Measurements from ENCODE around the gene IL11RA. TPM values are rescaled to one million over a fixed set of nuclear protein-coding genes. Genes with fewer than 3 reads are reported as not detected.

Gene IL11RA
- total and polyA plus RNA-seq, 2 donors: 39.5 to 43.9 TPM

DNA sequence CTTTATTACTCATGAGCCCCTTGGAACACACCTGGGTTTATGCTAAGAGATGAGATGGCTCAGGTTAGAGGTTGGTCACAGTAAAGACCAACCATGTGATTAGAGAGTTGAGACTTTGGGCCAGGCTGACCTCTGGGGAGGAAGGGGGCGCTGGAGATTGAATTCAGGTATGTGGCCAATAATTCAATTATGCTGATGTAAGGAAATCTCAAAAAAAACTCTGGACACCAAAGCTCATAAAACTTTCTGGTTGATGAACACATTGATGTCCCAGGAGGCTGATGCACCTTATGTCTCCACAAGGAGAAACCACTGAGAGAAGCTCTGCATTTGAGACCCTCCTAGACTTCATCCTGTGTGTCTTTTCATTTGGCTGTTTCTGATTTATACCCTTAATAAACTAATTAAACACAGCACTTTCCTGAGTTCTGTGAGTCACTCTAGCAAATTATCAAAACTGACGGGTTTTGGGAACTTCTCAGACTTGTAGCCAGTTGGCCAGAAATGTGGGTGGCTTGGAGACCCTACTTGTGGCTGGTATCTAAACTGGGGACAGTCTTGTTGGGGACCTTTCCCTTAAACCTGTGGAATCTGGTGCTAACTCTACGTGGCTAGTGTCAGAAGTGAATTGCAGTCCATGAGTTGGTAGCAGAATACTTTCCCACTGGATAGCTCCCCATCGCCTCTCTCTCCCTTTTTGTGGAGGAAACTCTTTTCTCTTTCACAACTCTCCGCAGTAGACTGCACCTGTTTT lies 18.0 kb downstream of the IL11RA start:
- no peak for DNase-seq (ENCODE audit: extremely low spot score)
- no peak overlapping the region for H3K4me3 ChIP-seq (ENCODE audit: low read depth, low read length)
- no peak overlapping the region for H3K27ac ChIP-seq (ENCODE audit: low read depth)
- no peaks in the 10 kb centered on the region for H3K36me3 ChIP-seq (ENCODE audit: insufficient read depth)
- WGBS: 93% methylated on average over 5 of the region's 5 CpGs
- no peaks in the 10 kb centered on the region for H3K4me1 ChIP-seq (ENCODE audit: insufficient read depth)

DNA sequence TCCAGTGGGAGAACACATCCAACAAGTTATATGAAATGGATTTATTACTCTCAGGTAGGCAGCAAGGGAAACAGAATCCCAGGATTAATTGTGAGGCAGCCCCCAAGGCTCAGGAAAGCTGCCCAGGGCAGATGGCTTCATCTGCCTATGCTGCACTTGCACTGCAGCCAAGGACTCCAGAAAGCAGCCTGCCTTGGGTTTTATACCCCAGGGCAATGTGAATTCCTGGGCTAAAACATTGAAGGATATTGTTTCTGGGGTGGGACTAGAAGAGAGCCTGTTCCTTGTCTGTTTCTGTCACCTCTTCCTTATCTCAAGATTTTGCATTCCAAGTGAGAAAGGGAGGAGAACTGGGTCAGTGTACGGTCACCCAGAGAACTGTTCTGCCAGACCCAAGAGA lies 19.3 kb downstream of the IL11RA start:
- DNase-seq (ENCODE audit: extremely low spot score): no peak
- WGBS: 35% methylated on average over 1 of the region's 1 CpG
- no peaks in the 10 kb centered on the region for H3K4me1 ChIP-seq (ENCODE audit: insufficient read depth)
- no peak overlapping the region for H3K4me3 ChIP-seq (ENCODE audit: low read depth, low read length)
- H3K27ac ChIP-seq (ENCODE audit: low read depth): no peak overlapping the region
- no peaks in the 10 kb centered on the region for H3K36me3 ChIP-seq (ENCODE audit: insufficient read depth)

GRCh38 chr9:34674440-34674839 lies 22.5 kb downstream of the IL11RA start:
- Histone ChIP-seq H3K4me3 (ENCODE audit: low read depth, low read length) (no peak overlapping the region), H3K4me1 (ENCODE audit: insufficient read depth) (no peaks in the 10 kb centered on the region), H3K27ac (ENCODE audit: low read depth) (no peak overlapping the region), H3K36me3 (ENCODE audit: insufficient read depth) (no peaks in the 10 kb centered on the region)
- no peak for DNase-seq (ENCODE audit: extremely low spot score)
- WGBS: 87% methylated on average over 3 of the region's 3 CpGs

DNA sequence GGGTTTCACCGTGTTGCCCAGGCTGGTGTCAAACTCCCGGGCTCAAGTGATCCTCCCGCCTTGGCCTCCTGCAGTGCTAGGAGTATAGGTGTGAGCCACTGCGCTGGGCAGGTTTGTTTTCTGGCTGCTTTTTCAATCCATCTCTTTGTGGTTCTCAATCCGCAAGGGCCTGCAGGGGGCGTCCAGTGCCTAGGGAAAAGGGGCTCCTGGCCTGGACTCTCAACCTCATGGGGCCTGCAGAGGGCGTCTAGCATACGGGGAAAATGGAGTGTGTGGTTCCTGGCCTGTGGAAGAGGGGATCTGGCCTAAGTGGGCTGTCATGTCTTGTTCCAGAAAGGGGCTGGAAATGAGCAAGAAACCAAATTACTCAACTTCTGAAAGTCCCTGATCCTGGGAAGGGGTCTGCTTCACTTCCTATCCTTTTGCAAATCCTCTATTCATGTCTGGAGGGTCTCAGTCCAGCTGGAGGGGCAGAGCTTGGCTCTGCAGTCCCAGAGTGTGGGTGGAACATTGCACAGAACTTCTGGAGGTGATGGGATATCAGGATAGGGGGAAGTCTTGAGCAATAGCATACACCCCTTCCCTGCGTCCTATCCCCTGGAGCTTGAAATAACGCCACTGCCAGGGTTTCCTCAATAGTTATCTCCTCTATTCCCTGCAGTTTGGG lies 23.2 kb downstream of the IL11RA start:
- Histone ChIP-seq H3K36me3 (ENCODE audit: insufficient read depth) (no peaks in the 10 kb centered on the region), H3K4me3 (ENCODE audit: low read depth, low read length) (no peak overlapping the region), H3K4me1 (ENCODE audit: insufficient read depth) (no peaks in the 10 kb centered on the region), H3K27ac (ENCODE audit: low read depth) (no peak overlapping the region)
- DNase-seq (ENCODE audit: extremely low spot score): no peak
- 39% methylated on average over 10 of the region's 10 CpGs for WGBS

DNA sequence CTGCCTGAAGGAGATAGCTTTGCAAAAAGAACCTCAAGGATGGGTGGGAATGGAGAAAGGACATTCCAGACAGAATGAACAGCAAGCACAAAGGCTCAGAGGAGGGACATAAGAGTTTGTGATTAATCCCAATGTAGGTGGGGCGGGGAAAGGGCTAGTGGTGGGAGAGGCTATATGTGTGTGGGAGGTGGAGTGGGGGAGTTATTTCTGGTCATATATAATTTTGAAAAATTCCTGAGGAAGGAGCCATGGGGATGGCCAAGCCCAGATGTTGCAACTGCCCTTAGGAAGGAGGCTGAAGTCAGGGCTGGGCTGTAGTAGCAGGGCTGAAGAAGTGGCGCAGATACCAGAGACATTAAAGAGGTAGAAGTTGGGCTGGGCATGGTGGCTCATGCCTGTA lies 23.9 kb downstream of the IL11RA start:
- Histone ChIP-seq H3K27ac (ENCODE audit: low read depth) (no peak overlapping the region), H3K36me3 (ENCODE audit: insufficient read depth) (no peaks in the 10 kb centered on the region), H3K4me3 (ENCODE audit: low read depth, low read length) (no peak overlapping the region), H3K4me1 (ENCODE audit: insufficient read depth) (no peaks in the 10 kb centered on the region)
- DNase-seq (ENCODE audit: extremely low spot score): no peak
- 100% methylated on average over 2 of the region's 2 CpGs for WGBS

DNA sequence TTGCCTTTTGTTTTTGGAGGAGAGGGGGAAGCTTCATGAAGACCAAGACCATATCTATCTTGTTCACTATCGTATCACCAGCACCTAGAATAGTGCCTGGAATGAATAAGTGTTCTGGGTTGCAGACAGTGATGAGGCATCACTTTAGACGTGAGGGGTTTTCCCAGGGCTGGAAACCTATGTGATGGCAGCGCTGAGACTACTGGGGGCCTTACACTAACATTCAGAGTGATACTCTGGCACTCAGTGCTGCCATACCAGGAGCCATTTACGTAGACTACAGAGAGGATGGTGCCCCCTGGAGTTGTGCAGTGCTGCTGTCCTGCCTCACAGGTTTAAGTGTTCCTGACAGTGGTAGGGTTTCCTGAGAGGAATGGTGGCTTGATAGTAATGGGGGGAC lies 32.2 kb downstream of the IL11RA start:
- Histone ChIP-seq H3K36me3 (ENCODE audit: insufficient read depth) (no peaks in the 10 kb centered on the region), H3K4me3 (ENCODE audit: low read depth, low read length) (no peak overlapping the region), H3K27ac (ENCODE audit: low read depth) (no peak overlapping the region), H3K4me1 (ENCODE audit: insufficient read depth) (no peaks in the 10 kb centered on the region)
- no peak for DNase-seq (ENCODE audit: extremely low spot score)
- WGBS: 90% methylated on average over 4 of the region's 4 CpGs

GRCh38 chr9:34684816-34685215 lies 32.8 kb downstream of the IL11RA start:
- no peak overlapping the region for H3K4me3 ChIP-seq (ENCODE audit: low read depth, low read length)
- H3K36me3 ChIP-seq (ENCODE audit: insufficient read depth): no peaks in the 10 kb centered on the region
- no peak for DNase-seq (ENCODE audit: extremely low spot score)
- no peak overlapping the region for H3K27ac ChIP-seq (ENCODE audit: low read depth)
- 97% methylated on average over 4 of the region's 4 CpGs for WGBS
- H3K4me1 ChIP-seq (ENCODE audit: insufficient read depth): no peaks in the 10 kb centered on the region

GRCh38 chr9:34685591-34685990 lies 33.6 kb downstream of the IL11RA start:
- DNase-seq (ENCODE audit: extremely low spot score): no peak
- Histone ChIP-seq H3K4me1 (ENCODE audit: insufficient read depth) (no peaks in the 10 kb centered on the region), H3K4me3 (ENCODE audit: low read depth, low read length) (no peak overlapping the region), H3K36me3 (ENCODE audit: insufficient read depth) (no peaks in the 10 kb centered on the region), H3K27ac (ENCODE audit: low read depth) (no peak overlapping the region)
- 72% methylated on average over 4 of the region's 4 CpGs for WGBS

DNA sequence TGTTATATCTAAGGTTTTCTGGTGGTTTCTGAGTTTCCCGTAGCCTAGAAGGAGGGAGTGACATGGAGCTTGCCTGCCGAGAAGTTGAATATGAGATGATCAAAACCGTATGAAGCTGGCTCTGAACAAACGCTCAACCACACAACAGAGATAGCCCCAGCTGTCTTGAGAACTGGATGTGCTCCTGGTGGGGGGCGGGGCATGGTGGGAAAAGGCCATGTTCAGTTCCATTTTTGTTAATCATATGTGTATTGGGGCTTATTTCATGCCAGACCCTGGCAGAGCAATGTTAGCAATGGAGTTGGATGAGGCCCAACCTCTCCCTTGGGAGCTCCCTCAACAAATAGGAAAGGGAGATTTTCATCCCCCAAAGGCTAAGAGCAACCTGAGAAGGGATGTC lies 34.2 kb downstream of the IL11RA start:
- H3K36me3 ChIP-seq (ENCODE audit: insufficient read depth): no peaks in the 10 kb centered on the region
- DNase-seq (ENCODE audit: extremely low spot score): no peak
- H3K27ac ChIP-seq (ENCODE audit: low read depth): no peak overlapping the region
- no peaks in the 10 kb centered on the region for H3K4me1 ChIP-seq (ENCODE audit: insufficient read depth)
- H3K4me3 ChIP-seq (ENCODE audit: low read depth, low read length): no peak overlapping the region
- WGBS: 79% methylated on average over 5 of the region's 5 CpGs

- Histone ChIP-seq H3K4me3 (ENCODE audit: low read depth, low read length) (no peak overlapping the region), H3K27ac (ENCODE audit: low read depth) (no peak overlapping the region), H3K36me3 (ENCODE audit: insufficient read depth) (no peaks in the 10 kb centered on the region), H3K4me1 (ENCODE audit: insufficient read depth) (no peaks in the 10 kb centered on the region)
- WGBS: 44% methylated on average over 1 of the region's 1 CpG
- no peak for DNase-seq (ENCODE audit: extremely low spot score)
Measured at GRCh38 chr9:34686732-34687131, 34.7 kb downstream of the IL11RA start.

DNA sequence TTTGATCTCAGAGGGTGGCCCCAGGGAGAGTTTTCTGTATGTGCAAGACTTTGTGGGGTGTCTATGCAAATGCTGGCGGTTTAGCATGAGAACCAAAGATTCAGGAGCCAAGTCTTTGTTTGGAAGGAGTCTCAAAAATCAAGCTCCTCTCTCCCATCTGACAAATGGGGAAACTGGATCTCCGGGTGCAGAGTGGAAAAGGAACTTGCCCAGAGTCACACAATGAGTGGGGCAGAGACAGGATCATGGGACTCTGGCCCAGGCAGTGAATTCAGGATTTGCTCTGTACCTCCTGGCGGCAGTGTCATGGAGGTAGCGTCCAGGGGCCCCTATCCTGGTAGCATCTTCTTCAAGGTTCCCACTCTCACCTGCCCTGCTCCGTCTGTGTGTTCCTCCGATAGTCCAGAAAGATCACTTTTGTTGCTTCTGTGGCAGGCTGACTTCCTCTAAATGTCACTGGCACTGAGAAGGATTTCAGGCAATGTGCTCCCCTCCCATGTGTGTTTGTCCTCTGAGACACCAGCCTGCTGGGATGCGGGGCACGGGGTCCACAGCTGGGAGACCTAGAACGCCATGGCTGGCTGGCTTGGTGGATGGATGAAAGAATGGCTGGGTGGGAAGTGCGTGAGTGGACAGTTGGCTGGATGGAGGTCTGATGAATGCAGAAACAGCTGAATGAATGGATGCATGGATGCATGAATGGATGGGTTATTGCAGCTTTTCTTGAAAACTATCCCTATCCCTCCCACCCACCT lies 35.5 kb downstream of the IL11RA start:
- H3K27ac ChIP-seq (ENCODE audit: low read depth): no peak overlapping the region
- 81% methylated on average over 10 of the region's 10 CpGs for WGBS

GRCh38 chr9:34688329-34689115 lies 36.5 kb downstream of the IL11RA start:
- Histone ChIP-seq H3K27ac (ENCODE audit: low read depth) (no peak overlapping the region), H3K36me3 (ENCODE audit: insufficient read depth) (no peaks in the 10 kb centered on the region), H3K4me1 (ENCODE audit: insufficient read depth) (no peaks in the 10 kb centered on the region), H3K4me3 (ENCODE audit: low read depth, low read length) (no peak overlapping the region)
- 61% methylated on average over 5 of the region's 5 CpGs for WGBS
- DNase-seq (ENCODE audit: extremely low spot score): no peak

More for the DNA sequence above, 35.5 kb downstream of the IL11RA start:
- no peaks in the 10 kb centered on the region for H3K4me1 ChIP-seq (ENCODE audit: insufficient read depth)
- no peaks in the 10 kb centered on the region for H3K36me3 ChIP-seq (ENCODE audit: insufficient read depth)
- H3K4me3 ChIP-seq (ENCODE audit: low read depth, low read length): no peak overlapping the region
- no peak for DNase-seq (ENCODE audit: extremely low spot score)

DNA sequence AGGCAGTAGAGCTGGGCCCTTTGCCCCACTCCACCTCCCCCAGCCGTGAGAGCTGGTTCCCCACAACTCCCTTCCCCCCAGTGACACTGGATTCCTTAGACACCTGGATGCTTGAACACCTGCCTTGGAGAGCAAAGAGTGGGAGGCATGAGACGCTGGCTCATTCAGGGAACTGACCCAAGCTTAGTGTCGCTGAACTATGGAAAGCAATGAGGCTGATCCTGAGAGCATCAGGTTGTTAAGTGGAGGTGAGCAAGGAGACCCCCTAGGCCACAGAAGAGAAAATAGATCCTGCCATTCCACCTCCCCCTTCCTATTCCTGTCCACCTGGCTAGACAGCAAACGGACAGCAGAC lies 37.1 kb downstream of the IL11RA start:
- Histone ChIP-seq H3K4me1 (ENCODE audit: insufficient read depth) (no peaks in the 10 kb centered on the region), H3K4me3 (ENCODE audit: low read depth, low read length) (no peak overlapping the region), H3K36me3 (ENCODE audit: insufficient read depth) (no peaks in the 10 kb centered on the region), H3K27ac (ENCODE audit: low read depth) (no peak overlapping the region)
- 76% methylated on average over 4 of the region's 4 CpGs for WGBS
- DNase-seq (ENCODE audit: extremely low spot score): no peak

All from urinary bladder (tissue), 4 donors.